IPS DF 6.9 (cell line): ENCODE data around the gene ITGAV.

Source experiments
- DNase-seq: peaks from one replicate; pipeline ENCODE4 v3.0.0-alpha.2; 2013; ENCODE audit warnings: low read depth, low spot score
- H3K27ac ChIP-seq: one replicate; pipeline ENCODE4 v1.5.1; 2013; ENCODE audit warnings: low read length, control low read depth
- H3K27me3 ChIP-seq: 2 replicates; pipeline ENCODE4 v1.6.1; 2013; ENCODE audit warnings: mild to moderate bottlenecking, low read length; ENCODE audit not compliant: control insufficient read depth, insufficient read depth
- H3K36me3 ChIP-seq: 2 replicates; pipeline ENCODE4 v1.6.1; 2013; ENCODE audit warnings: low read length; ENCODE audit not compliant: control insufficient read depth, insufficient read depth
- H3K4me1 ChIP-seq: 2 replicates; pipeline ENCODE4 v1.6.1; 2013; ENCODE audit warnings: low read length; ENCODE audit not compliant: control insufficient read depth, insufficient read depth
- H3K4me3 ChIP-seq: 2 replicates; pipeline ENCODE4 v1.5.1; 2013; ENCODE audit warnings: mild to moderate bottlenecking, low read length
- H3K9me3 ChIP-seq: 2 replicates; pipeline ENCODE4 v1.6.1; 2013; ENCODE audit warnings: low read length, inconsistent platforms; ENCODE audit not compliant: control insufficient read depth, insufficient read depth
- WGBS: extraction: QIAGEN DNeasy Blood & Tissue Kit; methylation state at CpG from one replicate; pipeline ENCODE4 v1.1.7; 2013; ENCODE audit warnings: mixed read lengths, missing lambda C conversion rate; ENCODE audit not compliant: insufficient read length, insufficient coverage; 5-methylcytosine and 5-hydroxymethylcytosine counted together

ITGAV gene

GRCh38 chr2:186695081-186695756, 105.4 kb downstream of the ITGAV start:
- Histone ChIP-seq H3K4me3 (no peak overlapping the region; the same call in 1 of the 2 replicates), H3K9me3 (no peaks in the 10 kb centered on the region), H3K27ac (no peak overlapping the region), H3K4me1 (no peaks in the 10 kb centered on the region), H3K36me3 (no peaks in the 10 kb centered on the region), H3K27me3 (no peaks in the 10 kb centered on the region)
- WGBS: no CpG with 5 or more reads among the region's 9 CpGs
- no peak for DNase-seq

- H3K4me3 ChIP-seq: no peak overlapping the region
- WGBS: no CpG with 5 or more reads among the region's 4 CpGs
- no peak for DNase-seq
These were observed 106.4 kb downstream of the ITGAV start for GRCh38 chr2:186696290-186696689.

DNA sequence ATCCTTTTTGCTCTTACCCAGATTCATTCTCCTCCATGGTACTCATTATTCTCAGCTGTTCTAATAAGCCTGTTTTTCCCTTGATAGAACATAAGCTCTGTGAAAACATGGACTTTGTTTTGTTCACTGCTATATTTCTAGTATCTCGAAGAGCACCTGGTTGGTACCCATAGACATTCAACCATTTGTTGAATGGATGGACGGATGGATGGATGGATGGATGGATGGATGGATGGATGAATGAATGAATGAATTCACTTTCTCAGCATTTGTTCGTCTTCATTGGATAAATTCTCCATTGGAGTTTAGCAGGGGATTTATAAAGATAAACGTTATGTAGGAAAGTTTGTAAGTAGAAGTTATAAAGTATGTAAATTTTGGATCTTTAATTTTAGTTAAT, 106.9 kb downstream of the ITGAV start:
- no peaks in the 10 kb centered on the region for H3K36me3 ChIP-seq
- no peak for DNase-seq
- 100% methylated on average over 1 of the region's 4 CpGs for WGBS

More at GRCh38 chr2:186696290-186696689, 106.4 kb downstream of the ITGAV start:
- H3K36me3 ChIP-seq: no peaks in the 10 kb centered on the region
- H3K4me1 ChIP-seq: no peaks in the 10 kb centered on the region
- no peak overlapping the region for H3K27ac ChIP-seq
- no peaks in the 10 kb centered on the region for H3K27me3 ChIP-seq
- H3K9me3 ChIP-seq: no peaks in the 10 kb centered on the region

DNA sequence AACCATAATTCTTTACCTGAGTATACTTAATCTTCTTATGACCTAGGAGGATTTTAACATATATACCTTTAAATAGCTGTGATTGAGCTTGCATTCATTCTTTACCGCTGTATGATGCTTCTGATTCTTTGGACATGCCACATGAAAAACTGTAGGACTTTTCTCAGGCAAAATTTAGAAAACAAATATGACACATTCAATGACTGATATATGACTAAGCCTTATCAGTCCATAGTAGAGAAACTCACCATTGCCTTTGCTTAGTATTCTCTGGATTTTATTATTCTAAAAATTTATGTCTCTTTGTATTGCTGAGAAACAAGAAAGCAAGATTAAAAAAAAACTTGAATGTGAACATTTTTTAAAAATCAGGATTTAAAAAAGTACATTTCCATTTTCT, 107.7 kb downstream of the ITGAV start:
- Histone ChIP-seq H3K27me3 (no peaks in the 10 kb centered on the region), H3K27ac (no peak overlapping the region), H3K36me3 (no peaks in the 10 kb centered on the region), H3K4me3 (no peak overlapping the region), H3K4me1 (no peaks in the 10 kb centered on the region), H3K9me3 (no peaks in the 10 kb centered on the region)
- no peak for DNase-seq
- no CpG with 5 or more reads among the region's 1 CpG for WGBS

More for the DNA sequence above, 106.9 kb downstream of the ITGAV start:
- H3K4me3 ChIP-seq: no peak overlapping the region
- H3K27ac ChIP-seq: no peak overlapping the region
- H3K9me3 ChIP-seq: no peaks in the 10 kb centered on the region
- H3K27me3 ChIP-seq: no peaks in the 10 kb centered on the region
- no peaks in the 10 kb centered on the region for H3K4me1 ChIP-seq

DNA sequence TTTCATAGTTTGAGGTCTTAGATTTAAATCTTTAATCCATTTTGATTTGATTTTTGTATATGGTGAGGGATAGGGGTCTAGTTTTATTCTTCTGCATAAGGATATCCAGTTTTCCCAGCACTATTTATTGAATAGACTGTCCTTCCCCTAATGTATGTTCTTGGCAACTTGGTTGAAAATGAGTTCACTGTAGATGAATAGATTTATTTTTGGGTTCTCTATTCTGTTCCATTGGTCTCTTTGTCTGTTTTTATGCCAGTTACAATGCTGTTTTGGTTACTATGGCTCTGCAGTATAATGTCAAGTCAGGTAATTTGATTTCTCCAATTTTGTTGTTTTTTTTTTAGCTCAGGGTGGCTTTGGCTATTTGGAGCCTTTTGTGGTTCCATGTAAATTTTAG, 109.9 kb downstream of the ITGAV start:
- Histone ChIP-seq H3K9me3 (no peaks in the 10 kb centered on the region; the same call in 1 of the 2 replicates), H3K36me3 (no peaks in the 10 kb centered on the region), H3K4me1 (no peaks in the 10 kb centered on the region), H3K27me3 (no peaks in the 10 kb centered on the region), H3K4me3 (no peak overlapping the region), H3K27ac (no peak overlapping the region)
- DNase-seq: no peak

DNA sequence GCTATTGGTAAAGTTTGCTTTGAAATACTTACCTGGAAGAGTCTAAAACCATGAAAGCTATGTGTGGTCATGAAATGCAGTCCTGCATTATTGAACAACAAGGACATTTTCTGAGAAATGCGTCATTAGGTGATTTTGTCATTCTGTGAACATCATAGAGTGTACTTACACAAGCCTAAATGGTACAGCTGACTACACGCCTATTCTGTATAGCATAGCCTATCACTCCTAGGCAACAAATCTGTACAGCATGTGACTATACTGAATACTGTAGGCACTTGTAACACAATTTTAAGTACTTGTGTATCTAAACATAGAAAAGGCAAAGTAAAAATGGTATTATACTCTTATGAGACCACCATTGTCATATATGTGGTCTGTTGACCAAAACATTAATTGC, 112.2 kb downstream of the ITGAV start:
- no peaks in the 10 kb centered on the region; the same call in 1 of the 2 replicates for H3K9me3 ChIP-seq
- H3K27me3 ChIP-seq: no peaks in the 10 kb centered on the region
- DNase-seq: no peak
- WGBS: no CpG with 5 or more reads among the region's 2 CpGs
- no peak overlapping the region for H3K4me3 ChIP-seq
- no peaks in the 10 kb centered on the region for H3K4me1 ChIP-seq
- no peak overlapping the region for H3K27ac ChIP-seq
- H3K36me3 ChIP-seq: no peaks in the 10 kb centered on the region

DNA sequence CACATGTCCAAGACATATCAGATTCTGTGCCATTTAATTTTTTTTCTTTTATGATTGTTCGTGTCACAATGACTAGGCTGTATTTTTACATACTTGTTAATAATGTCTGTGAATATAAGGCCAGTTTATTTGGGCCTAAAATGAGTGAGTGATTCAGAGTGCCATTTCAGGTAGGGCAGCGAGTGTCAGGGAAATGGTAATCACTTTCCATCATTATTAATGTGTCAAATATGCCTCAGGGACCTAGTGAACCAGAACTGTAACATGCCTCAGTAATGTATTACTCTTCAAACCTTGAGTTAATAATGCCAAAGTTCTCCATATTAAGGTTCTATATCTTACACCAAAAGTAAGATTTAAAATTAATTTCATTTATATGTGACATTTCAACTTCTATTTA, 112.6 kb downstream of the ITGAV start:
- Histone ChIP-seq H3K27me3 (no peaks in the 10 kb centered on the region), H3K36me3 (no peaks in the 10 kb centered on the region), H3K9me3 (no peaks in the 10 kb centered on the region; the same call in 1 of the 2 replicates), H3K27ac (no peak overlapping the region), H3K4me3 (no peak overlapping the region), H3K4me1 (no peaks in the 10 kb centered on the region)
- no CpG with 5 or more reads among the region's 2 CpGs for WGBS
- DNase-seq: no peak

GRCh38 chr2:186704897-186705296, 115.0 kb downstream of the ITGAV start:
- no peaks in the 10 kb centered on the region for H3K4me1 ChIP-seq
- WGBS: no CpG with 5 or more reads among the region's 3 CpGs
- no peaks in the 10 kb centered on the region; the same call in 1 of the 2 replicates for H3K9me3 ChIP-seq
- H3K36me3 ChIP-seq: no peaks in the 10 kb centered on the region
- DNase-seq: no peak
- H3K27ac ChIP-seq: no peak overlapping the region
- H3K27me3 ChIP-seq: no peaks in the 10 kb centered on the region
- no peak overlapping the region for H3K4me3 ChIP-seq

DNA sequence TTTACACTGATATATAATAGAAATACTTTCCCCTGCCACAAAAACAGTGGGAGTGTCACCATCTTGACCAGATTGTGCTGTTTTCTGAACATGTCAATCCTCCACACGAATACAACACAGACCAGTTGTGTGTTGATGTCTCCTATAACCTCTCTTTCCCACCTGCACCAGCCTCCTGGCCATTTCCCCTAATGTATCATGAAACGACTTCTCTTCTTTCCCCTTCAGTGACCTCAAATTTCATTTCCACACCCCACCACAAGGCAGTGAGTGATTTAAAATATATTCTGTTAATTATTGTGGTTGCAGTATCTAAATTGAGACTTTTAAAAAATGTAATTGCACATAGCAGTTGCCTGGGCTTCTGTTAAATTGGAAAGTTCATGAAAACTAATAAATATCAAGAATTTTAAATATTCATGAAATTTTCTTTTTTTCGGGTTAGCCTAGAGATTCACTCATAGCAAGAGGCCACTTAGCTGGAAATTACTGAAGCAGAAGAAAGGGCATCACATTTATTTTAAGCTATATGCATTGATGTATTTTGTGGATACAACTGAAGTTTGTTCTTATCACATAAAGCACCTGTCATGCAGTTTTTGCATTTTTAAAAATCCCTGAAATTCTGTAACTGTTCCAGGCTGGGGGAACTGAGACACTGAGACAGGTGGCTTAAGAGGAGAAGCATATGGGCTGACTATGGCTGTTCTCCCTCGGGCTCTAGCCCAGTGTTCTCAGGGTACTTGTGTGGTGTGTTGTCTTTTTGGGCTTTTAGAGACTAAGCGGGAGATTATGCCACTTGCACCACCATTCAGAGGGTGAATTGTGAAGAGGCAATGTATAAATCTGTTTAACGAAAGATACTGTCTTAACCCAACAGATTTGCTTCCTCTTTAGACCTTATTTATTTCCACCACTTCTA, 119.9 kb downstream of the ITGAV start:
- H3K9me3 ChIP-seq: no peaks in the 10 kb centered on the region; the same call in 1 of the 2 replicates
- no peak for DNase-seq

GRCh38 chr2:186713691-186714090, 123.8 kb downstream of the ITGAV start:
- H3K27me3 ChIP-seq: no peaks in the 10 kb centered on the region
- DNase-seq: no peak
- no peak overlapping the region for H3K27ac ChIP-seq
- no peaks in the 10 kb centered on the region for H3K9me3 ChIP-seq
- no peaks in the 10 kb centered on the region; the same call in 1 of the 2 replicates for H3K4me1 ChIP-seq
- H3K36me3 ChIP-seq: no peaks in the 10 kb centered on the region
- no CpG with 5 or more reads among the region's 1 CpG for WGBS
- H3K4me3 ChIP-seq: no peak overlapping the region

More for the DNA sequence above, 119.9 kb downstream of the ITGAV start:
- Histone ChIP-seq H3K36me3 (no peaks in the 10 kb centered on the region), H3K4me1 (no peaks in the 10 kb centered on the region; the same call in 1 of the 2 replicates), H3K27ac (no peak overlapping the region), H3K4me3 (no peak overlapping the region), H3K27me3 (no peaks in the 10 kb centered on the region)
- WGBS: no CpG with 5 or more reads among the region's 6 CpGs
